Measurements from ENCODE around the gene SLC39A11. TPM values are rescaled to one million over a fixed set of nuclear protein-coding genes. Genes with fewer than 3 reads are reported as not detected.

Gene SLC39A11
- total and polyA plus RNA-seq, 8 donors, result 13.6 to 49.0 (median 17.5) TPM

DNA sequence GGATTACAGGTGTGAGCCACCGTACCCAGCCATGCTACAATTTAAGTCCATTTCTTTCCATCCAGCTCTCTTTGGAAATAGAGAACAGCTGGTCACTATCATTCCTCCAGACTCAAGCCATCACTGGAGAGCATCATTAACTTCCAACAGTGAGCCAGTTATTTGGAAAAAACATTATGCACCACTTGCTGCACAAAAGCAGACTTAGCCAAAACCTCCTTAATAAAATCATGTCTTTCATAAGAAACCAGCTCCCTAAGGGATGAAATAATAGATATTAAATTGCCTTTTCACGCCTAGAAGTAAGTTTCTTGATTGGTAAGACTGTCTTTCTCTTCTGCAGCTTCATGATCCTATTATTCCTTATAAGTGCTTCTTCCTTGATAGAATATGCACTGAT is 17.9 kb downstream of the SLC39A11 start:
- Histone ChIP-seq H3K27ac (peak overlapping the region in 1 of 2 donors; percentile 5), H3K4me3 (no peak overlapping the region), H3K27me3 (no peaks in the 10 kb centered on the region), H3K36me3 (peaks cover 0 to 5% of the 10 kb centered on the region in 2 donors), H3K4me1 (peaks cover 0 to 40% of the 10 kb centered on the region in 2 donors), H3K9me3 (no peaks in the 10 kb centered on the region)
- intact Hi-C loops (cut with DNase I), result no loop called here
- DNase-seq (peak in 1 of 4 donors; percentile 51), ATAC-seq (no peak)
- TF ChIP-seq, protein P1, sequence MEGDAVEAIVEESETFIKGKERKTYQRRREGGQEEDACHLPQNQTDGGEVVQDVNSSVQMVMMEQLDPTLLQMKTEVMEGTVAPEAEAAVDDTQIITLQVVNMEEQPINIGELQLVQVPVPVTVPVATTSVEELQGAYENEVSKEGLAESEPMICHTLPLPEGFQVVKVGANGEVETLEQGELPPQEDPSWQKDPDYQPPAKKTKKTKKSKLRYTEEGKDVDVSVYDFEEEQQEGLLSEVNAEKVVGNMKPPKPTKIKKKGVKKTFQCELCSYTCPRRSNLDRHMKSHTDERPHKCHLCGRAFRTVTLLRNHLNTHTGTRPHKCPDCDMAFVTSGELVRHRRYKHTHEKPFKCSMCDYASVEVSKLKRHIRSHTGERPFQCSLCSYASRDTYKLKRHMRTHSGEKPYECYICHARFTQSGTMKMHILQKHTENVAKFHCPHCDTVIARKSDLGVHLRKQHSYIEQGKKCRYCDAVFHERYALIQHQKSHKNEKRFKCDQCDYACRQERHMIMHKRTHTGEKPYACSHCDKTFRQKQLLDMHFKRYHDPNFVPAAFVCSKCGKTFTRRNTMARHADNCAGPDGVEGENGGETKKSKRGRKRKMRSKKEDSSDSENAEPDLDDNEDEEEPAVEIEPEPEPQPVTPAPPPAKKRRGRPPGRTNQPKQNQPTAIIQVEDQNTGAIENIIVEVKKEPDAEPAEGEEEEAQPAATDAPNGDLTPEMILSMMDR (IDR thresholded peaks at IDR 0.05), result no peak

DNA sequence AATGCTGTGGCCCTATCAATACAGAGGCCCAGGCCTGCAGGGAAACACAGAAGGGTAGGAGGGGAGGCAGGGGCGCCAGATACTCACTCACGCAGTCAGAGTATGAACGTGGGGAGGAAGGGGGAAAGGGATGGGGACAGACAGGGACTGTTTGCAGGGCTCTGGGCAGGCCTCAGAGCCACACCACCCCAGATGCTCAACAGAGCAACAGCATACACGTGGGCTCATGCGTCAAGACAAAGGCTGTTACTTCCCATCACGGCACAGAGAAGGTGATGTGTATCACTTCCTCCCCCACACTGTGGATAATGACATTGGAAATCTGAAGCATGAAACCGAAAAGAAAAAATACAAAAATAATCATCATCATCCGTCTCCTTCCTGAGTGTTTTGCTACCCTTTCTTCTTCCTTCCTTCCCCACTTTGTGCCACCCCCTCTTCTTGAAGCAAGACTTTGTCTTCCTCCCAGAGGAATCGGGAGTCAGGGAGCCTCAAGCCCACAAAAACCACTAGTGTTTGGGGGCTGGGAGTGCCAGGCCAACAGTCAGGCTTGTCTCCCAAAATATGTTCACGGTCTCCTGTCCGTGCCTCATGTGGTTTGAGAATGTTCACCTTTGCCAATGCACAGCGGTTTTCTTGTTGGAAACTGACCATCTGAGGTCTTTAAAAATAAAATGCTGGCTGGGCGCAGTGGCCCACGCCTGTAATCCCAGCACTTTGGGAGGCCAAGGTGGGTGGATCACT is 20.1 kb downstream of the SLC39A11 start:
- no peak for ATAC-seq
- intact Hi-C loops (cut with DNase I), result no loop called here
- H3K36me3 ChIP-seq, result no peaks in the 10 kb centered on the region

DNA sequence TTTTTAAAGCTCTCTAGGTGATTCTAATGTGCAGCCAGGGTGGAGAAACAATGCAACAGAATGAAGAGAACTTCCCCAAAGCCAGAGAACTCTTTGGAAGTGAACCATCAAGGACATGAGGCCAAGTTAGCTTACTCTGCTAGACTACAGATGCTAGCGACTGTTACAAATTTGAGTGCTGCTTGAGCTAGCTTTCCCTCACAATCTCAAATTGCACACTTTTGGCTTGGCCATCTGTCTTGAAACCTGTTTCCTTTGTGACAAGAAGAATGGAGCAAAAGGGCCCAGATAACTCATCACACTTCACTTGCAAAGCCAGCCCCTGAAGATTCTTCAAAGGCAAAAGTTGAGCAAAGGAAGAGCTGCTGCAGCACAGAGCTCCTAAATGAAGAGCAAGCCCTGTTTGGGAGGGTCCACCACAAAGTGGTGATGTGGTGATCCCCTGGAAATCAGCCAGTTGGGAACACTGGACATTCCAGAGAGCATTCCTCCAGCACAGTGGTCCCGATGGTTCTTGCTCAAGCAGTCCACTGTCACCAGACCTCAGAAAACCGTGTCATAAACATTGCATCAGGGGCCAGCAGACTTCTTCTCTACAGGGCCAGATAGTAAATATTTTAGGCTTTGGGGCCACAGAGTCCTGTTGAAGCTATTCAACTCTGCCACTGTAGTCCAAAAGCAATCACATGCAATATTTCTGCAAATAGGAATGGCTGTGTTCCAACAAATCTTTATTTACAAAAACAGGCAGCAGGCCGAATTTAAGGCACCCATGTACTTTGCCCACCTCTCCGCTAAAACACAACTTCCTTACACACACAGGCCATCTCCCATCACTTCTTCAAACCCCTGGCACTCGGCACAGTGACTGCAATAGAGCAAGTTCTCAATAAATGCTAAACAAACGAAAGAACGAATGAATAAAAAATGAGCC is 21.2 kb downstream of the SLC39A11 start:
- Histone ChIP-seq H3K9me3 (no peaks in the 10 kb centered on the region), H3K36me3 (no peaks in the 10 kb centered on the region), H3K4me3 (no peak overlapping the region), H3K27me3 (no peaks in the 10 kb centered on the region), H3K27ac (peak overlapping the region in 1 of 2 donors; percentile 50), H3K4me1 (peaks cover 0 to 50% of the 10 kb centered on the region in 2 donors)
- no peak for ATAC-seq
- no peak for DNase-seq
- TF ChIP-seq, protein P1 (IDR thresholded peaks at IDR 0.05), result no peak
- intact Hi-C loops (cut with DNase I), result no loop called here

More for the DNA sequence above, 20.1 kb downstream of the SLC39A11 start:
- no peak for DNase-seq
- no peaks in the 10 kb centered on the region for H3K27me3 ChIP-seq
- H3K9me3 ChIP-seq, result no peaks in the 10 kb centered on the region
- H3K27ac ChIP-seq, result peak overlapping the region in 1 of 2 donors; percentile 50
- TF ChIP-seq, protein P1 (IDR thresholded peaks at IDR 0.05), result no peak
- no peak overlapping the region for H3K4me3 ChIP-seq
- peaks cover 0 to 50% of the 10 kb centered on the region in 2 donors for H3K4me1 ChIP-seq

DNA sequence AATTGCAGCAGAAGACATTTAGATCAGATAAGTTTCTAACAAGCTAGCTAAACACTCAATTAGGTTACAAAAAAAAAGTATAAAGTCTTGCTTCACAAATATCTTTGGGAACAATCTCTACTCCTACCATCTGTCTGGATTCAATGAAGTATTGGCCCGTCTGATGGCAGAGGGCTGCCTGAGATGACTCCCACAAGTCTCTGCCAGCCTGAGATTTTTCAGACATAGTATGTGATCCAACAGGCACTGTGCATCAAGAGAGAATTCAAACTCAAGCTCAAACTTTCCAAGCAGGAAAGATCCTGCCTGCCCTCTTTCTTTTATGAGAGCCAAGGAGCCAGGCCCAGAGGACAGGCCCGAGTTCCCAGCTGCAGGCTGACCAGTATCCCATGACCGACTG is 22.6 kb downstream of the SLC39A11 start:
- TF ChIP-seq, protein P1 (IDR thresholded peaks at IDR 0.05), result no peak
- no peak for ATAC-seq
- no peak for DNase-seq

More for the DNA sequence above, 22.6 kb downstream of the SLC39A11 start:
- intact Hi-C loops (cut with DNase I), result no loop called here
- no peak overlapping the region for H3K4me3 ChIP-seq
- peaks cover 0 to 50% of the 10 kb centered on the region in 2 donors for H3K4me1 ChIP-seq
- H3K36me3 ChIP-seq, result no peaks in the 10 kb centered on the region
- H3K27me3 ChIP-seq, result no peaks in the 10 kb centered on the region
- no peak overlapping the region for H3K27ac ChIP-seq
- no peaks in the 10 kb centered on the region for H3K9me3 ChIP-seq
